Kidney epithelial cell (primary cell): ENCODE results near the gene OR52I2. TPM values are rescaled to one million over a fixed set of nuclear protein-coding genes. Genes with fewer than 3 reads are reported as not detected.

Experiments
- total RNA-seq: library from RNA; depleted of rRNA; stranded (reverse); fragments of >200 nt; gene quantifications from 2 replicates; pipeline ENCODE4 v1.2.3, GENCODE V29; 2015

Gene OR52I2
- total RNA-seq, 1 donor from 2014 or later, result not detected

Other genes with a start within 250 kb of the OR52I2 start
- not detected in 2 replicates for gene OR52B4, start 213.4 kb upstream of the OR52I2 start, total RNA-seq
- gene TRIM21, start 188.0 kb upstream of the OR52I2 start, total RNA-seq, result 22.3 and 25.3 TPM in 2 replicates
- not detected in 2 replicates for gene OR52K2, start 132.4 kb upstream of the OR52I2 start, total RNA-seq
- gene OR52K1, start 99.1 kb upstream of the OR52I2 start, total RNA-seq, result not detected in 2 replicates
- gene OR52M1, start 36.6 kb upstream of the OR52I2 start, total RNA-seq, result not detected in 2 replicates
- not detected in 2 replicates for gene OR52I1, start 12.3 kb downstream of the OR52I2 start, total RNA-seq
- gene TRIM68, start 26.5 kb downstream of the OR52I2 start, total RNA-seq, result 21.9 and 25.3 TPM in 2 replicates
- gene OR51D1, start 55.7 kb downstream of the OR52I2 start, total RNA-seq, result not detected in 2 replicates
- not detected in 2 replicates for gene OR51E1, start 62.2 kb downstream of the OR52I2 start, total RNA-seq
- gene OR51E2, start 116.1 kb downstream of the OR52I2 start, total RNA-seq, result not detected in 2 replicates
- gene MMP26, start 123.0 kb downstream of the OR52I2 start, total RNA-seq, result not detected in 2 replicates
- not detected in 2 replicates for gene OR51F1, start 188.2 kb downstream of the OR52I2 start, total RNA-seq
- not detected in 2 replicates for gene OR52R1, start 222.6 kb downstream of the OR52I2 start, total RNA-seq
- not detected in 2 replicates for gene OR51F2, start 239.6 kb downstream of the OR52I2 start, total RNA-seq